GM18867 (cell line): ENCODE data around the gene NKAP.
"Not testable (repeated sequence)": the region's sequence is repeated elsewhere in the genome, so short reads cannot be mapped to it uniquely, and the experiment has no call there.

Experiments used
- ATAC-seq: cut with Tn5 transposase; IDR thresholded peaks from one replicate; pipeline ENCODE4 v1.9.1; 2021; ENCODE audit warnings: mild to moderate bottlenecking, moderate library complexity; ENCODE audit not compliant: unreplicated experiment

NKAP gene

DNA sequence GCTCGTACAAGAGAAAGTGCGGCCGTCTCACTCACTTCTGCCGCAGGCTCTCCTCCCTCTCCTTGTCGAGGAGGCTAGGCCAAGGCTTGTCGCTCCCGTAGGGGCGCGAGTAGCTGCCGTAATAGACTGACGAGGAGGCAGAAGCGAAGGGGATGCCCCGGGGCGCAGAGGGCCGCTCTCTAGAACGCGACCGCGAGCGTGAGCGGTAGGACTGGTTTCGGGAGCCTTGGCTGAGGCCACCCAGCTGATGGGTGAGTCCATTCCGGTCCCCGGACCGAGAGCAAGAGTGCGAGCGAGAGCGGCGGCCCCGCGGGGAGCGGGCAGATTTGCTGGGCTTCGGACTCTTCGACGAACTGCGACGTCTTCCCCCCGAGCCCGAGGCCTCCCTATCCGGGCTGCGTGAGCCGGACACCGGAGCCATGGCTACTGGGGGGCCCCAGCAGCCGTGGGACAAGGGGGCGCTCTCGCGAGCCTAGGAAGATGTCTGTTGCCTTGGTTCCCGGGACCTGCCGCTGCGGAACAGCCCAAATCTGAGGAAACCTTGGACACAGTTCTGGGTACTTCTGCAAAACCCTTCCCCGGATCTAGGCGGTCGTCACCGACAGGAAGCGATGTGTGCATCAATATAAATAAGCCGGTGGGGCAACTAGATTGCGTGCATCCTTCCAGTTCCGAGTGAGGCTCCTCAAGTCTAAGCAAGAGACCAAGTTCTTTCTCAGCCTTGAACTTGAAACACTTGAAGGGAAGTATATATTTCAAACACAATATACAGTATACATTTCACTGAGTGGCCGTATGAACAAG lies at the start of gene NKAP:
TSS of gene NKAP (minus strand) at position 567 of the 804 bp plus-strand sequence. CDS start at position 421, 146 bp downstream.
- peak; percentile 81 for ATAC-seq

- no peak for ATAC-seq
Observed at GRCh38 chrX:119991005-119991787, 47.6 kb upstream of the NKAP start.

DNA sequence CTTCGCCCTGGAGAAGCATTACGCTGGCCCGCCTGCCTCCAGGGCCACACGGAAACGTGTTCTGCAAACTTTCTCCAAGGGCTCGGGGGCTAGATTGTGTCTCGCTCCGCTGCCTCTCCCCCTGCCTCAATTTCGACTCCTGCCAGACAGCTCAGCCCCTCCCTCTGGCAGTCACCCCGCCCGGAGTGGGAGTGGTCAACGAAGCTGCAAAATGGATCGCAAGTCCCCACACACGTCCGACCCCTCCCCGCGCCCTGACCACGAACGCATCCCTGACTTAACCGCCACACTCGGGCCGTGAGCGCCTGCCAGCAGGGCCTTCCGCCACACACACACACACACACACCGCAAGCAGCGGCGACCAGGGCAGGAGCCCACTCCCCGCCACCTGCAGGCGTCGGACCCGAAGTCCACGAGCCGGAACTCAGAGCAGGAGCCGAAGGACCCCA lies 47.0 kb upstream of the NKAP start:
- ATAC-seq = no peak

GRCh38 chrX:119989905-119990555 lies 46.5 kb upstream of the NKAP start:
- no peak for ATAC-seq

DNA sequence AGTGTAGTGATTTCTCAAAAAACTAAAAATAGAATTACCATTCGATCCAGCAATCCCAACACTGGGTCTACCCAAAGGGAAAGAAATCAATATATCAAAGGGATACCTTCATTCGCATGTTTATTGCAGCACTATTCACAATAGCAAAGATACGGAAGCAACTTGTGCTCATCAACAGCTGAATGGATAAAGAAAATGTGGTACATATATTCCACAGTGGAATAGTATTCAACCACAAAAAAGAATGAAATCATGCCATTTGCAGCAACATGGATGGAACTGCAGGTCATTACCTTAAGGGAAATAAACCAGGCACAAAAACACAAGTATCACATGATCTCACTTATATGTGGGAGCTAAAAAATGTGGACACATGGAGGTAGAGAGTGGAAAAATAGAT lies 42.7 kb upstream of the NKAP start:
- no peak for ATAC-seq

GRCh38 chrX:119984652-119985051 lies 41.1 kb upstream of the NKAP start:
- no peak for ATAC-seq

GRCh38 chrX:119983494-119983893 lies 39.9 kb upstream of the NKAP start:
- ATAC-seq = no peak

GRCh38 chrX:119982145-119982544 lies 38.6 kb upstream of the NKAP start:
- ATAC-seq = no peak

GRCh38 chrX:119981286-119982070 lies 37.9 kb upstream of the NKAP start:
- ATAC-seq = no peak

DNA sequence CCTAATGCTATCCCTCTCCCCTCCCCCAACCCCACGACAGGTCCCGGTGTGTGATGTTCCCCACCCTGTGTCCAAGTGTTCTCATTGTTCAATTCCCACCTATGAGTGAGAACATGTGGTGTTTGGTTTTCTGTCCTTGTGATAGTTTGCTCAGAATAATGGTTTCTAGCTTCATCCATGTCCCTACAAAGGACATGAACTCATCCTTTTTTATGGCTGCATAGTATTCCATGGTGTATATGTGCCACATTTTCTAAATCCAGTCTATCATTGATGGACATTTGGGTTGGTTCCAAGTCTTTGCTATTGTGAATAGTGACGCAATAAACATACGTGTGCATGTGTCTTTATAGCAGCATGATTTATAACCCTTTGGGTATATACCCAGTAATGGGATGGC lies 33.6 kb upstream of the NKAP start:
- not testable (repeated sequence) for ATAC-seq

- no peak for ATAC-seq
Observed at GRCh38 chrX:119971184-119971583, 27.6 kb upstream of the NKAP start.

DNA sequence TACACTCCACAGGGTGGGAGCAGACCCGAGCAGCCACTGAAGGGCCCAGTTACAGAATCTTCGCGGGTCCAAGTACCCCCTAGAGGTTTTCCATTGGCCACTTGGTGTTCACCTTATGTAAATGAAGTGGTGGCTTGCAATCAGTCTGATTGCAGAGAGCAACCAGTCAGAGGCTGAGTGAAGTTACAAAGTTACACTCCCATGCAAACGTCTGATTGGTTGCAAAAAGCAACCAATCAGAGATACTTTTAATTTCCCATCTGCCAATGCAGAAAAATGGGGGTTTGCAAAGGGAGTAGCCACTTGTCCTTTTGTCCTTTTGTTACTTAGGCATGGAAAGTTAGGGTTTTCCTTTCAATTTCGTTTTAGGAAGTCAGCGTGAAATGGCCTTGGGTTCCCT lies 27.0 kb upstream of the NKAP start:
- ATAC-seq = no peak

- not testable (repeated sequence) for ATAC-seq
Observed at GRCh38 chrX:119966837-119967236, 23.3 kb upstream of the NKAP start.

DNA sequence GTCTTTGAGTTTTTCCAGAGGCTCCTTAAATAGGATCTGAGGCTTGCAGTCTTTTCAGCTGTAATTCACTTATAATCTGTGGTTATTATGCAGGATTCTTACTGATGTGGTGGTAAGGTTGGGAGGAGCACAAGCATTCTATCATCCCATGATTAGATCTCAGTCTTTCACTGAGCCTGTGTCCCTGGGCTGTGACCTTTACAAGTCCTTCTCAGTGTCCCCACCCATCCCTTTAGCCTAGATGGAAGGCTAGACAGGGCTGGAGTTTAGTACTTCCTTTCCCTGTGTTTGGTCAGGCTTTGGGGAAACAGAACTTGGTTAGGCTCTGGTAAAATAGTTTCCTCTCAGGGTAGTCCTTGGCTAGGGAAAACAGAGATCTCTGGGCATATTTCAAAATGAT lies 17.1 kb upstream of the NKAP start:
- no peak for ATAC-seq

- not testable (repeated sequence) for ATAC-seq
Observed at GRCh38 chrX:119955807-119956570, 12.4 kb upstream of the NKAP start.

DNA sequence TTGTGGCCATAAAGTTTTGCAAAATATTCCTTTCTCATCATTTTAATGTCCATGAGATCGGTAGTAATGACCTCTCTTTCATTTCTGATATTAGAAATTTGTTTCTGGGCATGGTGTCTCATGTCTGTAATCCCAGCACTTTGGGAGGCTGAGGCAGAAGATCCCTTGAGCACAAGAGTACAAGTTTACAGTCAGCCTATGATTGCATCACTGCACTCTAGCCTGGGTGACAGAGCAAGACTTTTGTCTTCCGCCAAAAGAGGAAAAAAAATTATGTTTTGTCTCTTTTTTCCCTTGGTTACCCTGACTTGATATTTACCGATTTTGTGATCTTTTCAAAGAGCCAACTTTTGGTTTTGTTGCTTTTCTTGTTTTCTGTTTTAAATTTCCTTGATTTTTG lies 10.8 kb upstream of the NKAP start:
- ATAC-seq = no peak

- ATAC-seq = no peak
Observed at GRCh38 chrX:119948381-119948780, 4.8 kb upstream of the NKAP start.

- no peak for ATAC-seq
Observed at GRCh38 chrX:119945481-119945880, 1.9 kb upstream of the NKAP start.

DNA sequence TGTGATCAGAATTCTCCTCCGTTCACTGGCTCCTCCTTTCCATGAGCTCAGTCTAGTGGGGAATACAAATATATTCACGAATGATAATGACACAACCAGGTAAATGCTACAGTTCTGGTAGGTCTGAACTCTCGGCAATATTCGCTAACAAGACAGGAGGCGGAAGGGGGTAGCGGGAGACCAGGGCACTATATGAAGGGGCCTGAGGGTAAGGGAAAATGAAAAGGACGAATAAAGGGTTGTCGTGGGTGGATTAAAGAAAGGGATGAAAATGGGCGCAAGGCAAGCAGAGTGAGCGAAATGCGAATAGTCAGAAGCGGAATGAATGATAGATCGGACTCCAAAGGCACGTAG lies 743 bp downstream of the NKAP start:
- ATAC-seq = peak; percentile 3

DNA sequence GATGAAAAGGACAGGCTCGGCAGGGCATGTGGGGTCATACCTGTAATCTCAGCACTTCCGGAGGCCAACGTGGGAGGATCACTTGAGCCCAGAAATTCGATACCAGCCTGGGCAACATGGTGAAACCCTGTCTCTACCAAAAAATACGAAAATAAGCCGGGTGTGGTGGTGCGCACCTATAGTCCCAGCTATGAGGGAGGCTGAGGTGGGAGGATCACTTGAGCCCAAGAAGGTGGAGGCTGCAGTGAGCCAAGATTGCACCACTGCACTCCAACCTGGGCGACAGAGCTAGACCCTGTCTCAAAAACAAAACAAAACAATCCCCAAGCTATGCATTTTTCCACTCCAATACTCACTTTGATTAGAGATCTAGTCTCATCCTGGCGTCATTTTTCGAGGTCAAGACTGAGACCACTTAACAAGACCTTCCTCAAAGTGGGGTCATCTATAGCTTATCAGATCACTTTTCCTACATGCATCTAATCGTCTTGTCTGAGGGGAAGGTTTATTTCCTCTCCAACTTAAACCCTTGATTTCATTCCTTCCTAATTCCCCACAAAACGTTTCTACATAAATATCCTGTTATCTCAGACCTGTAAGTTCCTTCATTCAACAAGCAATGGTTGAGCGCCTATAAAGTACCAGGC lies 1.3 kb downstream of the NKAP start:
- ATAC-seq = no peak
